Gastroesophageal sphincter (tissue), 4 donors: Measurements from ENCODE around the gene ALKBH2. TPM values are rescaled to one million over a fixed set of nuclear protein-coding genes. Genes with fewer than 3 reads are reported as not detected.

Experiments used
- ATAC-seq: fragments of 150-250 bp; one replicate; pipeline ENCODE4 v1.9.1; 2016; ENCODE audit warnings: mild to moderate bottlenecking, moderate library complexity
- H3K27ac ChIP-seq, 4 donors: fragments of 200-600 bp; sonication (generic) in 3 of 4; 1 replicate in 3 of 4; 2 replicates in 1 of 4; pipeline ENCODE4 v1.5.1; 2016 to 2019
- H3K27me3 ChIP-seq: fragments of 200-600 bp; sonication (generic); one replicate; pipeline ENCODE4 v1.5.1; 2019
- H3K36me3 ChIP-seq, 2 donors: fragments of 200-600 bp; sonication (generic); one replicate each; pipeline ENCODE4 v1.5.1; 2019; ENCODE audit warnings: control low read depth in 1 of 2
- H3K4me1 ChIP-seq, 3 donors: fragments of 200-600 bp; sonication (generic); 1 replicate in 2 of 3; 2 replicates in 1 of 3; pipeline ENCODE4 v1.5.1; 2016 to 2019; ENCODE audit warnings: control low read depth in 2 of 3
- H3K4me3 ChIP-seq, 2 donors: fragments of 200-600 bp; sonication (generic); one replicate each; pipeline ENCODE4 v1.5.1; 2019; ENCODE audit warnings: mild to moderate bottlenecking in 1 of 2, moderate library complexity in 1 of 2
- H3K9me3 ChIP-seq, 3 donors: fragments of 200-600 bp; sonication (generic); one replicate each; pipeline ENCODE4 v1.5.1; 2017 to 2019; ENCODE audit warnings: control low read depth in 2 of 3
- CTCF ChIP-seq, 4 experiments: fragments of 200-600 bp in 2 of 4; fragments of 450-650 bp in 2 of 4; sonication (generic) in 1 of 4; IDR thresholded peaks; one replicate each; pipeline ENCODE4 v1.5.1; 2017 to 2019; ENCODE audit warnings: antibody characterized with exemption in 4 of 4, mild to moderate bottlenecking in 2 of 4, moderate library complexity in 2 of 4
- EP300 ChIP-seq: sonication (generic); formaldehyde crosslinking; IDR thresholded peaks from one replicate; pipeline ENCODE4 v1.6.1; 2017; ENCODE audit warnings: antibody characterized with exemption, mild to moderate bottlenecking
- POLR2A ChIP-seq, 2 donors: fragments of 450-650 bp; IDR thresholded peaks; one replicate each; pipeline ENCODE4 v1.6.1; 2017; ENCODE audit warnings: antibody characterized with exemption in 2 of 2, mild to moderate bottlenecking in 2 of 2, moderate library complexity in 1 of 2
- POLR2AphosphoS5 ChIP-seq: sonication (generic); formaldehyde crosslinking; IDR thresholded peaks from one replicate; pipeline ENCODE4 v1.6.1; 2017; ENCODE audit warnings: antibody characterized with exemption
- WGBS, 2 donors: methylation state at CpG; one replicate each; pipeline ENCODE4 v1.1.5; 2018; ENCODE audit warnings: low coverage in 1 of 2; 5-methylcytosine and 5-hydroxymethylcytosine counted together
- small RNA-seq, 4 donors: library from RNA; depleted of rRNA; stranded (forward); fragments of <200 nt; gene quantifications; one replicate each; pipeline ENCODE3, GENCODE V24; 2016
- total RNA-seq, 4 donors: library from RNA; depleted of rRNA; stranded (reverse); fragments of >200 nt; gene quantifications; one replicate each; pipeline ENCODE4 v1.1.0, GENCODE V29; 2016

ALKBH2 gene
- total RNA-seq, 4 donors from 2014 or later: 13.5 to 21.9 (median 16.9) TPM

DNA sequence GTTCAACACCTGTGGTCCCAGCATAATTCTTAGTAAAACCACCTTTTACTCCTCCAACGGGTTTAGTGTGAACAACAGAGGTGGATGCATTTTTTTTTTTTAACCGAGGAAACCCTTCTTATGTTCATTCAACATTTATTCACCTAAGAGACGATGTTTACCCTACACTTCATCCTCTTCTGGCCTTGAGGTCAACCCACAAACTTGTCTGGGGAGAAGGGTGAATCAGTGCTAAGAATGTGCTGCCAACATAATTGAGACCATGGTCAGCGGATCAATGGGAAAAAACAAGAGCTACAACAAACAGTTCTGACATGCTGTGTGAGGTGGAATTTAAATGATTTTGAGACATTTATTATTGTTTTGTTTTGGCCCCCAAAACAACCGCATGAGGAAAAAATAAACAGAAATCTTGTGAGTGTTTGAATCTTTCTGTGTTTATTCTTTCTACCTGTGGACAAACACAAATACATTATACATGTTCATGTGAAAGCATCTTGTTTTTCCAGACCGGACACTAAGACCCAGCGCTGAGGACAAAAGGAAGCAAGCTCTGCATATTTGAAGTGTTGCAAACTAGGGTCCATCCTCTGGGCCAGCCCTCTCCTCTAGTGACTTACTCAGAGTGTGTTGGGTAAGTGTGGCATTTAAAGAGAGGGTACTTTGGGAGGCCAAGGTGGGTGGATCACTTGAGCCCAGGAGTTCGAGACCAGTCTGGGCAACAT is 46.0 kb downstream of the ALKBH2 start:
- H3K27ac ChIP-seq: no peak overlapping the region
- TF ChIP-seq CTCF (IDR thresholded peaks at IDR 0.05) (no peak), EP300 (no peak), POLR2AphosphoS5 (no peak), POLR2A (IDR thresholded peaks at IDR 0.05) (no peak)
- 72% methylated on average over 7 to 8 of the region's 8 CpGs for WGBS, 2 donors
- H3K9me3 ChIP-seq: no peaks in the 10 kb centered on the region
- H3K4me3 ChIP-seq: no peak overlapping the region
- no peak for ATAC-seq
- H3K36me3 ChIP-seq: no peaks in the 10 kb centered on the region
- peaks cover 0 to 6% (median 0%) of the 10 kb centered on the region in 3 donors for H3K4me1 ChIP-seq
- peaks cover 32% of the 10 kb centered on the region for H3K27me3 ChIP-seq

DNA sequence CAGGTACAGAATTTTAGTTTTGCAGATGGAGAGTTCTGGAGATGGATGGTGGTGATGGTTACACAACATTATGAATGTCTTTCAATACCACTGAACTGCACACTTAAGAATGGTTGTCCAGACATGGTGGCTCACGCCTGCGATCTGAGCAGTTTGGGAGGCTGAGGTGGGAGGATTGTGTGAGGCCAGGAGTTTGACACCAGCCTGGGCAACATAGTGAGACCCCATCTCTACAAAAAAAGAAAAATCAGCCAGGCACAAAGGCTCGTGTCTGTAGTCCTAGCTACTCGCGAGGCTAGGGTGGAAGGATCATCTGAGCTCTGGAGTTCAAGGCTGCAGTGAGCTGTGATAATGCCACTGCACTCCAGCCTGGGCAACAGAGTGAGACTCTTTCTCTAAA is 49.0 kb downstream of the ALKBH2 start:
- Histone ChIP-seq H3K27ac (no peak overlapping the region), H3K27me3 (peaks cover 43% of the 10 kb centered on the region), H3K4me1 (no peaks in the 10 kb centered on the region), H3K36me3 (no peaks in the 10 kb centered on the region), H3K9me3 (peaks cover 0 to 9% (median 0%) of the 10 kb centered on the region in 3 donors), H3K4me3 (no peak overlapping the region)
- 84 to 85% methylated on average over 5 of the region's 5 CpGs for WGBS, 2 donors
- TF ChIP-seq EP300 (no peak), CTCF (IDR thresholded peaks at IDR 0.05) (no peak), POLR2AphosphoS5 (no peak), POLR2A (IDR thresholded peaks at IDR 0.05) (no peak)
- no peak for ATAC-seq

Small RNA genes lying within 50 kb of the gene (small RNA-seq; reads per million reads assigned to genes)
- 0 to 0.27 (median 0) reads per million in 4 donors for gene RNA5SP372

Other genes with a start within 250 kb of the ALKBH2 start
- gene SSH1, start 235.9 kb downstream of the ALKBH2 start, total RNA-seq: 10 to 100 TPM; 16.2 to 35.0 (median 17.2) TPM
- gene DAO, start 213.4 kb downstream of the ALKBH2 start, total RNA-seq: 1 to 10 TPM in 1 of 4 donors, not detected in 3; 2.5 TPM
- gene SVOP, start 72.4 kb downstream of the ALKBH2 start, total RNA-seq: under 1 TPM in 3 of 4 donors, not detected in 1; 0.07 to 0.13 (median 0.08) TPM
- 10 to 100 TPM; 10.5 to 15.4 (median 14.2) TPM for gene USP30, start 40.9 kb downstream of the ALKBH2 start, total RNA-seq
- 10 to 100 TPM; 12.1 to 18.2 (median 17.3) TPM for gene UNG, start 4.1 kb upstream of the ALKBH2 start, total RNA-seq
- gene ACACB, start 23.1 kb upstream of the ALKBH2 start, total RNA-seq: 100 to 1,000 TPM in 3 of 4 donors, 10 to 100 TPM in 1; 49.4 to 230 (median 138) TPM
- not detected for gene FOXN4, start 215.8 kb upstream of the ALKBH2 start, total RNA-seq